HT1080 (cell line): Measurements from ENCODE around the gene PDK3. TPM values are rescaled to one million over a fixed set of nuclear protein-coding genes. Genes with fewer than 3 reads are reported as not detected.

Source experiments
- DNase-seq: peaks from one replicate; pipeline ENCODE4 v3.0.0-alpha.2; 2015; ENCODE audit warnings: low read depth
- small RNA-seq: library from RNA; depleted of rRNA; stranded (forward); fragments of <200 nt; gene quantifications from one replicate; pipeline ENCODE3, GENCODE V24; 2014
- total RNA-seq: library from RNA; depleted of rRNA; stranded (reverse); fragments of >200 nt; shearing (Covaris generic); gene quantifications from 2 replicates; pipeline ENCODE4 v1.2.3, GENCODE V29; 2014; rRNA removed

PDK3 gene
- total RNA-seq, 1 experiment from 2014 or later: 7.8 TPM

GRCh38 chrX:24550166-24550565, 85.1 kb downstream of the PDK3 start:
- peak; percentile 7 for DNase-seq

GRCh38 chrX:24553011-24553410, 87.9 kb downstream of the PDK3 start:
- no peak for DNase-seq

GRCh38 chrX:24561121-24561520, 96.0 kb downstream of the PDK3 start:
- DNase-seq: peak; percentile 3

GRCh38 chrX:24563291-24564010, 98.4 kb downstream of the PDK3 start:
- DNase-seq: no peak

GRCh38 chrX:24566240-24566639, 101.2 kb downstream of the PDK3 start:
- no peak for DNase-seq

- DNase-seq: no peak
Observed at GRCh38 chrX:24567169-24567568, 102.1 kb downstream of the PDK3 start.

- DNase-seq: no peak
Observed at GRCh38 chrX:24574743-24575142, 109.7 kb downstream of the PDK3 start.

- DNase-seq: no peak
Observed at GRCh38 chrX:24575496-24575895, 110.4 kb downstream of the PDK3 start.

GRCh38 chrX:24577091-24577490, 112.0 kb downstream of the PDK3 start:
- no peak for DNase-seq

Small RNA genes within 50 kb of the gene (small RNA-seq; reads per million reads assigned to genes)
- gene SNRPEP9: not detected

Other genes with a start within 250 kb of the PDK3 start
- gene SUPT20HL2, start 151.2 kb upstream of the PDK3 start, total RNA-seq: not detected in 2 replicates
- gene SUPT20HL1, start 104.6 kb upstream of the PDK3 start, total RNA-seq: not detected in 2 replicates
- gene PCYT1B, start 182.1 kb downstream of the PDK3 start, total RNA-seq: not detected in 2 replicates
- 19.7 and 20.1 TPM in 2 replicates for gene POLA1, start 228.6 kb downstream of the PDK3 start, total RNA-seq